Measurements from ENCODE around the gene LSM10.
A peak's percentile ranks its signal among the peaks of the same experiment; 100 is the strongest.

The LSM10 gene

DNA sequence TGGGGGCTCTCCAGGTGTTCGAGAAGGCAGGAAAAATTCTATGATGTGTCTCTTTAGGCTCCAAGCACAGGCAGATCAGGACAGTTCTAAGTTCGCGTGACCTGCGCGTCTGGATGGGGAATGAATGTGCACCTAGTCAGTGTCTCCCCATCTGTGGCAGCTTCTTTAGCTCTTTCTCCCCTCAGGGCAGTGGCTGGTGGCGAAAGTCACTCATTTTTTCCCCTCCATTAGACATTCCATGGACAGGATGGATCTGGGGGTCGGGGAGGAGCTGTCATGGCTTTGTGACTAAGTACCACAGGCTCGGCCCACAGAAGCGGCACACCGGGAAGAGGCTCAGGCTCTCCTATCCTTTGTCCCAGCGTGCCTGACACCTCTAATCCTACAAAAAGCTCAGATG lies 43.2 kb downstream of the LSM10 start:
- no peaks in the 10 kb centered on the region for H3K27me3 ChIP-seq (ENCODE audit: control insufficient read depth in 1 of 2, insufficient read depth in 2 of 2, low read length in 2 of 2)
- peaks cover 5 to 26% of the 10 kb centered on the region in 2 donors for H3K4me1 ChIP-seq (ENCODE audit: control insufficient read depth in 1 of 2, insufficient read depth in 2 of 2, low read length in 2 of 2)
- no peak overlapping the region for H3K27ac ChIP-seq (ENCODE audit: low read depth, low read length)
- H3K36me3 ChIP-seq (ENCODE audit: control insufficient read depth in 1 of 2, insufficient read depth in 2 of 2, low read length in 2 of 2): peaks cover 39 to 71% of the 10 kb centered on the region in 2 donors
- no peaks in the 10 kb centered on the region for H3K9me3 ChIP-seq (ENCODE audit: control insufficient read depth in 1 of 2, low read length in 2 of 2)
- H3K4me3 ChIP-seq (ENCODE audit: low read depth in 1 of 2, low read length in 2 of 2): no peak overlapping the region
- H3K9ac ChIP-seq (ENCODE audit: low read depth in 1 of 2, low read length in 2 of 2): no peak overlapping the region

- no peaks in the 10 kb centered on the region for H3K27me3 ChIP-seq (ENCODE audit: control insufficient read depth in 1 of 2, insufficient read depth in 2 of 2, low read length in 2 of 2)
- peaks cover 5 to 26% of the 10 kb centered on the region in 2 donors for H3K4me1 ChIP-seq (ENCODE audit: control insufficient read depth in 1 of 2, insufficient read depth in 2 of 2, low read length in 2 of 2)
- H3K4me3 ChIP-seq (ENCODE audit: low read depth in 1 of 2, low read length in 2 of 2): no peak overlapping the region
- H3K9me3 ChIP-seq (ENCODE audit: control insufficient read depth in 1 of 2, low read length in 2 of 2): no peaks in the 10 kb centered on the region
- H3K27ac ChIP-seq (ENCODE audit: low read depth, low read length): no peak overlapping the region
- peaks cover 44 to 71% of the 10 kb centered on the region in 2 donors for H3K36me3 ChIP-seq (ENCODE audit: control insufficient read depth in 1 of 2, insufficient read depth in 2 of 2, low read length in 2 of 2)
- no peak overlapping the region for H3K9ac ChIP-seq (ENCODE audit: low read depth in 1 of 2, low read length in 2 of 2)
These were observed 44.5 kb downstream of the LSM10 start for GRCh38 chr1:36352910-36353878.

GRCh38 chr1:36352125-36352909 lies 45.4 kb downstream of the LSM10 start:
- Histone ChIP-seq H3K27me3 (ENCODE audit: control insufficient read depth in 1 of 2, insufficient read depth in 2 of 2, low read length in 2 of 2) (no peaks in the 10 kb centered on the region), H3K9ac (ENCODE audit: low read depth in 1 of 2, low read length in 2 of 2) (no peak overlapping the region), H3K9me3 (ENCODE audit: control insufficient read depth in 1 of 2, low read length in 2 of 2) (no peaks in the 10 kb centered on the region), H3K36me3 (ENCODE audit: control insufficient read depth in 1 of 2, insufficient read depth in 2 of 2, low read length in 2 of 2) (peaks cover 49 to 72% of the 10 kb centered on the region in 2 donors), H3K4me1 (ENCODE audit: control insufficient read depth in 1 of 2, insufficient read depth in 2 of 2, low read length in 2 of 2) (peaks cover 5 to 26% of the 10 kb centered on the region in 2 donors), H3K27ac (ENCODE audit: low read depth, low read length) (no peak overlapping the region), H3K4me3 (ENCODE audit: low read depth in 1 of 2, low read length in 2 of 2) (no peak overlapping the region)

- Histone ChIP-seq H3K9me3 (ENCODE audit: control insufficient read depth in 1 of 2, low read length in 2 of 2) (no peaks in the 10 kb centered on the region), H3K27ac (ENCODE audit: low read depth, low read length) (peak overlapping the region; percentile 30), H3K27me3 (ENCODE audit: control insufficient read depth in 1 of 2, insufficient read depth in 2 of 2, low read length in 2 of 2) (no peaks in the 10 kb centered on the region), H3K4me3 (ENCODE audit: low read depth in 1 of 2, low read length in 2 of 2) (no peak overlapping the region), H3K9ac (ENCODE audit: low read depth in 1 of 2, low read length in 2 of 2) (no peak overlapping the region), H3K36me3 (ENCODE audit: control insufficient read depth in 1 of 2, insufficient read depth in 2 of 2, low read length in 2 of 2) (peaks cover 50 to 75% of the 10 kb centered on the region in 2 donors), H3K4me1 (ENCODE audit: control insufficient read depth in 1 of 2, insufficient read depth in 2 of 2, low read length in 2 of 2) (peaks cover 5 to 26% of the 10 kb centered on the region in 2 donors)
These were observed 46.3 kb downstream of the LSM10 start for GRCh38 chr1:36351227-36351977.

GRCh38 chr1:36350659-36351226 lies 47.0 kb downstream of the LSM10 start:
- H3K9ac ChIP-seq (ENCODE audit: low read depth in 1 of 2, low read length in 2 of 2): no peak overlapping the region
- H3K4me3 ChIP-seq (ENCODE audit: low read depth in 1 of 2, low read length in 2 of 2): no peak overlapping the region
- peaks cover 53 to 79% of the 10 kb centered on the region in 2 donors for H3K36me3 ChIP-seq (ENCODE audit: control insufficient read depth in 1 of 2, insufficient read depth in 2 of 2, low read length in 2 of 2)
- H3K27me3 ChIP-seq (ENCODE audit: control insufficient read depth in 1 of 2, insufficient read depth in 2 of 2, low read length in 2 of 2): no peaks in the 10 kb centered on the region
- peaks cover 5 to 26% of the 10 kb centered on the region in 2 donors for H3K4me1 ChIP-seq (ENCODE audit: control insufficient read depth in 1 of 2, insufficient read depth in 2 of 2, low read length in 2 of 2)
- no peaks in the 10 kb centered on the region for H3K9me3 ChIP-seq (ENCODE audit: control insufficient read depth in 1 of 2, low read length in 2 of 2)
- no peak overlapping the region for H3K27ac ChIP-seq (ENCODE audit: low read depth, low read length)

- Histone ChIP-seq H3K9me3 (ENCODE audit: control insufficient read depth in 1 of 2, low read length in 2 of 2) (no peaks in the 10 kb centered on the region), H3K4me1 (ENCODE audit: control insufficient read depth in 1 of 2, insufficient read depth in 2 of 2, low read length in 2 of 2) (peaks cover 5 to 26% of the 10 kb centered on the region in 2 donors), H3K36me3 (ENCODE audit: control insufficient read depth in 1 of 2, insufficient read depth in 2 of 2, low read length in 2 of 2) (peaks cover 55 to 78% of the 10 kb centered on the region in 2 donors), H3K4me3 (ENCODE audit: low read depth in 1 of 2, low read length in 2 of 2) (no peak overlapping the region), H3K27me3 (ENCODE audit: control insufficient read depth in 1 of 2, insufficient read depth in 2 of 2, low read length in 2 of 2) (no peaks in the 10 kb centered on the region), H3K27ac (ENCODE audit: low read depth, low read length) (no peak overlapping the region), H3K9ac (ENCODE audit: low read depth in 1 of 2, low read length in 2 of 2) (no peak overlapping the region)
These were observed 47.9 kb downstream of the LSM10 start for GRCh38 chr1:36349839-36350238.

DNA sequence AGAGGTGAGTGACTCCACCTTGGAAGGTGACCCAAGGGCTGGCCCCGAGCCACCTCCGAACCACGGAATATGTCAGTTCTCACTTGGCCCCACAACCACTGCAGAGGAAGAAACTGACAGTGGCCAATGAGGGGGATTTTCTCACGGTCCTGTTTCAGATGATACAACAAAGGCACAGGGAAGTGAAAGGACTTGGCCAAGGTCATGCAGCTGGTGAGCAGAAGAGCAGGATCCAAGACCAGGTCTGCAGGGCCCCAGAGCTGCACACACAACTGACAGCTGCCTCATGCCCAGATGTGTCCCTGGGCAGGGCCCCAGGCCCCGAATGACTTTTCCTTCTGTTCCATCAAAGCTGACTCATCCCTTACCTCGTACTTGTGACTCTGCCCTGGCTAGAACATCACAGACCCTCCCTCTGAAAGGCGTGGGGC lies 48.5 kb downstream of the LSM10 start:
- no peaks in the 10 kb centered on the region for H3K9me3 ChIP-seq (ENCODE audit: control insufficient read depth in 1 of 2, low read length in 2 of 2)
- no peaks in the 10 kb centered on the region for H3K27me3 ChIP-seq (ENCODE audit: control insufficient read depth in 1 of 2, insufficient read depth in 2 of 2, low read length in 2 of 2)
- H3K4me1 ChIP-seq (ENCODE audit: control insufficient read depth in 1 of 2, insufficient read depth in 2 of 2, low read length in 2 of 2): peaks cover 5 to 26% of the 10 kb centered on the region in 2 donors
- H3K36me3 ChIP-seq (ENCODE audit: control insufficient read depth in 1 of 2, insufficient read depth in 2 of 2, low read length in 2 of 2): peaks cover 58 to 78% of the 10 kb centered on the region in 2 donors
- H3K4me3 ChIP-seq (ENCODE audit: low read depth in 1 of 2, low read length in 2 of 2): no peak overlapping the region
- H3K27ac ChIP-seq (ENCODE audit: low read depth, low read length): no peak overlapping the region
- no peak overlapping the region for H3K9ac ChIP-seq (ENCODE audit: low read depth in 1 of 2, low read length in 2 of 2)

- no peaks in the 10 kb centered on the region for H3K27me3 ChIP-seq (ENCODE audit: control insufficient read depth in 1 of 2, insufficient read depth in 2 of 2, low read length in 2 of 2)
- peaks cover 0 to 17% of the 10 kb centered on the region in 2 donors for H3K4me1 ChIP-seq (ENCODE audit: control insufficient read depth in 1 of 2, insufficient read depth in 2 of 2, low read length in 2 of 2)
- peaks cover 55 to 79% of the 10 kb centered on the region in 2 donors for H3K36me3 ChIP-seq (ENCODE audit: control insufficient read depth in 1 of 2, insufficient read depth in 2 of 2, low read length in 2 of 2)
- H3K27ac ChIP-seq (ENCODE audit: low read depth, low read length): no peak overlapping the region
- no peak overlapping the region for H3K4me3 ChIP-seq (ENCODE audit: low read depth in 1 of 2, low read length in 2 of 2)
- H3K9ac ChIP-seq (ENCODE audit: low read depth in 1 of 2, low read length in 2 of 2): no peak overlapping the region
- no peaks in the 10 kb centered on the region for H3K9me3 ChIP-seq (ENCODE audit: control insufficient read depth in 1 of 2, low read length in 2 of 2)
These were observed 50.9 kb downstream of the LSM10 start for GRCh38 chr1:36346741-36347370.

DNA sequence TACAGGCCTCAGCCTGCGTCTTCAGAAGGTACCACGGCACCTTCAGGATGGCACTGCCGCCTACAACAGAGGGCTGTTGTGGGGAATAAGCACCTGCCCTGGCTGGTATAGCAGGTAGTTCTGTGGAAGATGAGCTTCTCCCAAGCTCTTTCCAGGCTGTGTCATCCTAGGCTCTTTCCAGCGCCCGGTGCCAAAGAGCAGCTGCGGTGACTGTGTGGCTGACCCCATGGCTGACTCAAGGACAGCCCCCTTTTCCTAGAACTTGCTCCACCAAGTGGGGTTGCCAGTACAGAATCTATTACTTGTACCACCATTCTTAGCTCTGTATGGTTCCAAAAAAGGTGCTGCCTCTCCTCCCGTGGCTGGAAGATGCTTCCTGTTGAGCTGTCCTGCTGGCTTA lies 52.4 kb downstream of the LSM10 start:
- Histone ChIP-seq H3K4me1 (ENCODE audit: control insufficient read depth in 1 of 2, insufficient read depth in 2 of 2, low read length in 2 of 2) (peaks cover 0 to 2% of the 10 kb centered on the region in 2 donors), H3K36me3 (ENCODE audit: control insufficient read depth in 1 of 2, insufficient read depth in 2 of 2, low read length in 2 of 2) (peaks cover 51 to 83% of the 10 kb centered on the region in 2 donors), H3K9me3 (ENCODE audit: control insufficient read depth in 1 of 2, low read length in 2 of 2) (no peaks in the 10 kb centered on the region), H3K27me3 (ENCODE audit: control insufficient read depth in 1 of 2, insufficient read depth in 2 of 2, low read length in 2 of 2) (no peaks in the 10 kb centered on the region), H3K27ac (ENCODE audit: low read depth, low read length) (no peak overlapping the region), H3K9ac (ENCODE audit: low read depth in 1 of 2, low read length in 2 of 2) (no peak overlapping the region), H3K4me3 (ENCODE audit: low read depth in 1 of 2, low read length in 2 of 2) (no peak overlapping the region)
